CD4-positive, alpha-beta T cell treated with Interleukin-21 for 1 hour (primary cell): ENCODE results near the gene PLTP.

ENCODE experiments used
- DNase-seq: peaks from one replicate; pipeline ENCODE4 v3.0.0-alpha.2; 2020

The PLTP gene

GRCh38 chr20:45867819-45868176 lies 44.2 kb downstream of the PLTP start:
- DNase-seq: no peak

GRCh38 chr20:45867136-45867818 lies 44.7 kb downstream of the PLTP start:
- DNase-seq: no peak

DNA sequence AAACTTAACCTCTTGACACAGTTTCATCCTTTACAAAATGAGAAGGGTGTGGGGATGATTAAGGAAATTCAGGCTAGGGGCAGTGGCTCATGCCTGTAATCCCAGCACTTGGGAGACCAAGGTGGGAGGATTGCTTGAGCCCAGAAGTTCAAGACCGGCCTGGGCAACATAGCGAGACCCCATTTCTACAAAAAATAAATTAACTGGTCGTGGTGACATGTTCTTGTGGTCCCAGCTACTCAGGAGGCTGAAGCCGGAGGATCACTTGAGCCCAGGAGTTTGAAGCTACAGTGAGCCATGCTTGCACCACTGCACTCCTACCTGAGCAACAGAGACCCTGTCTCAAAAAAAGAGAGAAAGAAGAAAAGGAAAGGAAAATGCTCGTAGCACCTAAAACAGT lies 45.5 kb downstream of the PLTP start:
- no peak for DNase-seq

- DNase-seq: no peak
Measured at GRCh38 chr20:45863543-45864470, 48.1 kb downstream of the PLTP start.

- no peak for DNase-seq
Measured at GRCh38 chr20:45861221-45862075, 50.5 kb downstream of the PLTP start.

DNA sequence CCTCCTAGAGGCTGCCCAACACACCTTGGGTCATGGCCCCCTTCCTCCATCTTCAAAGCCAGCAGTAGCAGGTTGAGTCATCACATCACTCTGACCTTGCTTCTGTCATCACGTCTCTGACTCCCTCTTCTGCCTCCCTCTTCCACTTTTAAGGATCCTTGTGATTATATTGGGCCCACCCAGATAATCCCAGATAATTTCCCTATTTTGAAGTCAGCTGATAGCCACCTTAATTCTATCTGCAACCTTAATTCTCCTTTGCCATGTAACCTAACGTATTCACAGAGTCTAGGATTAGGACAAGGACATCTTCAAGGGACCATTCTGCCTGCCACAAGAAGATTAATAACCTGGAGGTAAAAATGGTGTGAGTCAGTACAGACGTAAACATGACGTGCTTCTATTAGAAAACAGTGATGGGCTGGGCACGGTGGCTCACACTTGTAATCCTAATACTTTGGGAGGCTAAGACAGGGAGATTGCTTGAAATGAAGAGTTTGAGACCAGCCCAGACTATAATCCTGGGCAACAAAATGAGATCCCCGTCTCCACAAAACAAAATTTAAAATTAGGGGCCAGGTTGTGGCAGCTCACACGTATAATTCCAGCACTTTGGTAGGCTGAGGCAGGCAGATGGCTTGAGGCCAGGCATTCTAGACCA lies 51.3 kb downstream of the PLTP start:
- no peak for DNase-seq

GRCh38 chr20:45859916-45860315 lies 52.0 kb downstream of the PLTP start:
- no peak for DNase-seq

- DNase-seq: no peak
Measured at GRCh38 chr20:45857882-45858216, 54.1 kb downstream of the PLTP start.

DNA sequence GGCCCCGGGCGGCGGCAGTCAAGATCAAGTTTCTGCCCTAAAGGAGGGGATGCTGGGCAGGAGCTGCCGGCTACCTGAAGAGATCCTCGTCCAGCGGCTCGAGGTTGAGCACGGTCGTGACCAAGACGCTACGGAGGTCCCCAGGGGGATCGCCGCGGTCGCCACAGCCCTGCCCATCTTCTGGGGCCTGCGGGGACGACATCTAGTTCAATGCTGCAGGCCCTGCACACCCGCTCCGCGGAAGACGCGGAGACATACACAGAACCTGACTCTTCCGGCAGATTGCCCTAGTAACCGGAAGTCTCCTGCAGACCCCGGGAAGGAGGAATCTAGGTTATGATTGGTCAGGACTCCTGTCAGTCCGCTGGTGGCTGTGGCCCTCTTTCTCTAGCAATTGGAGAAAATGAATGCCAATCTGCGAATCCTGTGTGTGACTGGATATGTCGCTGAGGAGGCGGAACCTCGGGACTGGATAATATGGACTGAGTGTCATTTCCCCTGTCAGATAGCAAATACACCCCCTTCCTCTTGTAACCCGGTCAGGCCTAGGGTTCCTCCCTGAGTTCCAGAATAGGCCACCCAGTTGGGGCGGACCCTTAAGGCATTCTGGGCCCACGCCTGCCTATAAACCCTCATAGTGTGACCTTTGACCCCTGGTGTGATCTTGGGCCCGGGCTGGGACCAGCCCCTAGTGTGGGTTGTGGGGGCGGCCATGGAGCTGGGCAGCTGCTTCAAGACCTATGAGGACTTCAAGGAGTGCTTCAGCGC lies 54.7 kb downstream of the PLTP start, which contains the start of the genes ACOT8 and ZSWIM3:
Gene ACOT8, minus strand, starts transcription at position 279 of the 768 bp plus-strand sequence. Its CDS starts 77 bp downstream, at position 202.
Gene ZSWIM3, plus strand, starts transcription at position 501 of the 768 bp plus-strand sequence. Its CDS starts 212 bp downstream, at position 713.
- peak; percentile 100 for DNase-seq

DNA sequence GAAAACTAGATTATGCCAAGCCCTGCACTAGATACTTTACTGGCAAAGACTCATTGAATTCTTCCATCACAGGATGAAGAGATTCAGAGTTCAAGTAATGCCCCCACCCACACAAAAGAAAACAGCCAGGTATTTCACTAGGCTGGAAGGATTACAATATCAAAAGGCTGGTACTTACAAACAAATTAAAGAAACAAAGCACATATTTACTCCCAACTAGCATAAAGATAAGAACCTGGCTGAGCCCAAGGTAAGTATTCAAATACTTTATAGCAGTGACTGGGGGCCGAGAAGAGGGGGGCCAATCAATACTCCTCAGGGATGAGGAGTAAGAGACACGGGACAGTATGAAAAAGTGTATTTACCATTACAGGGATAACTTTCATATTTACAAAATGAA lies 58.5 kb downstream of the PLTP start:
- no peak for DNase-seq

DNA sequence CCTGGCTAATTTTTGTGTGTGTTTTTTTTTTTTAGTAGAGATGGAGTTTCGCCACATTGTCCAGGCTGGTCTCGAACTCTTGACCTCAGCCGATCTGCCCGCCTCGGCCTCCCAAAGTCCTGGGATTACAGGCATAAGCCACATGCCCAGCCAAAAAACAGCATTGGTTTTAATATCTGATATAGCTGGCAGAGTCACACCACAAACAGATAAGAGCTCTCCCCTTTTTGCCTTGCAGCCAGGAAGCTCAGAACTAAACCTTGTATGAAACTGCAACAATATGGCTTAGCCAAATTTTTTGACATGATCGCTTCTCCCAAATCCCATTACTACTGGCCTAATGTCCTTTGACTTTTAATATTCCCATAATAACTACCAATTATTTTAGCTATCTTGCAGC lies 59.6 kb downstream of the PLTP start:
- no peak for DNase-seq

- DNase-seq: no peak
Measured at GRCh38 chr20:45851501-45851900, 60.5 kb downstream of the PLTP start.

DNA sequence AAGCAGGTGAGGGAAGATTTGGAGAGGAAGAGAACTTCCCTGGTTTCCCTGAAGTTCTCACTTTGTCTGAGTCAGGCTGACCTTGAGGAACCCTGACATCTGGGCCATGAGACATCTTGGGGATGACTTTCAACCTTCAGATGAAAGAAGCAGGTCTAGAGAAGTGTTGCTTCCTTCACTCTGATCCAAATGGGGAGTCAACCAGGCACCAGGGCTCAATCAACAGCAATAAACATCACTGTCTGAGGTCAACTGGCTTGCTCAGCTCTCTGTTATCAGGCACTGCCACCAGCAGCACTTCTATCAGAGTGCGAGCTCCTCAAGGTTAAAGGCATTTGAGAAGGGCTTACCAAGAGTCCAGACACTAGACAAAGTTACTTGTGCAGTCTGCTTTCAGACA lies 61.0 kb downstream of the PLTP start:
- DNase-seq: no peak

DNA sequence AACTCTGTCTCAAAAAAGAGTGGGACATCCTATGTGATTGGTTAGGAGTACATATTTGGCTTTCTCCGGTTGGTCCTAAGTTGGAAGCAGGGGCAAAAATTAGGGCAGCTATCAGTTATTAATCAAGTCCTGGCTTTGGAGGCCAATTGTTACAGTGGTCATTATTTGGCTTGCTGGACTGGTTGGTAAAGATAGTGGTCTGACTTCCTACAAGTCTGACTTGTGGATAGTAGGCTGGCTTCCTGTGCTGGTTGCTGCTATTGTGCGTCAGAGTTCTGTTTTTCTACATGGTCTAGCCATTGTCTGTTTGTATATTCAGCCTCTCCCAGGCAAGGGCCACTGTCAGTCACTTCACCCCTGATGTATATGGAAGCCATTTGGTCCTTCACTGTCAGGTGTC lies 61.7 kb downstream of the PLTP start:
- DNase-seq: no peak

GRCh38 chr20:45848969-45849582 lies 62.9 kb downstream of the PLTP start:
- no peak for DNase-seq
